ENCODE results near the gene MCM9. TPM values are rescaled to one million over a fixed set of nuclear protein-coding genes. Genes with fewer than 3 reads are reported as not detected.

The MCM9 gene
- total RNA-seq, 3 donors from 2014 or later (not counting 1 experiment from before 2014, with no cell fraction given) = 45.2 to 53.4 (median 52.5) TPM

DNA sequence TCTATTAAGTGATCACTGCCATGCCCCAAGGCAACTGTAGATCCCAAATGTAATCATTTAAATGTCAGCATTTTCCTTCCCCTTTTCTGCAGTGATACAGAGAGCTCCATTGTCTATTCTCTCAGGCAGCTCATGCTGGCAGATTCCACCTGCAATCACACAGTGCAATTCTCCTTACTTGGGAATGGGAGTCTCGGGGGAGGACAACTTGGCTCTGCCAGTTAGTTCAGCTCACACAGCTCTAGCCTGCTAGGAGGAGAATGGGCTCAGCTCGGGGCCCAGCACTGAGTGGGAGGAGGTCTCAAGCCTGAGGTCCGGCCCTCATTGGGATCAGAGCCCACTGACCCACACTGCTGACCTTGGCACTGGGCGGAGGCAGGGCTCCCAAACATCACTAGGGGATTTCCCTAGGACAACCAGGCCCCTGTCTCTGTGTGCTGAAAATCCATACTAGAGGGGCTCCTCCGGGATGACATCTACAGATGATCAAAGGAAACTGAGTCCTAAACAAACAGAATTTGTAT lies 150.3 kb downstream of the MCM9 start:
- Histone ChIP-seq H3K9me3 (ENCODE audit: control insufficient read depth, insufficient read depth, low read length) (no peaks in the 10 kb centered on the region), H3K27ac (ENCODE audit: low read length) (no peak overlapping the region), H3K36me3 (ENCODE audit: control insufficient read depth, insufficient read depth, low read length) (no peaks in the 10 kb centered on the region), H3K4me1 (ENCODE audit: control insufficient read depth, insufficient read depth, low read length) (peaks cover 8% of the 10 kb centered on the region), H3K27me3 (ENCODE audit: control insufficient read depth, insufficient read depth, low read length) (no peaks in the 10 kb centered on the region), H3K4me3 (ENCODE audit: low read length) (no peak overlapping the region)
- Mint-ChIP-seq H3K27ac (no peak overlapping the region), H3K4me1 (peaks cover 7 to 15% of the 10 kb centered on the region in 2 donors), H3K9me3 (no peaks in the 10 kb centered on the region), H3K27me3 (ENCODE audit: low read depth in 2 of 2) (no peaks in the 10 kb centered on the region), H3K36me3 (no peaks in the 10 kb centered on the region), H3K4me3 (no peak overlapping the region)
- DNase-seq = no peak
- intact Hi-C loops (cut with micrococcal nuclease) = no loop called here
- ATAC-seq = no peak
- TF ChIP-seq, protein P1, sequence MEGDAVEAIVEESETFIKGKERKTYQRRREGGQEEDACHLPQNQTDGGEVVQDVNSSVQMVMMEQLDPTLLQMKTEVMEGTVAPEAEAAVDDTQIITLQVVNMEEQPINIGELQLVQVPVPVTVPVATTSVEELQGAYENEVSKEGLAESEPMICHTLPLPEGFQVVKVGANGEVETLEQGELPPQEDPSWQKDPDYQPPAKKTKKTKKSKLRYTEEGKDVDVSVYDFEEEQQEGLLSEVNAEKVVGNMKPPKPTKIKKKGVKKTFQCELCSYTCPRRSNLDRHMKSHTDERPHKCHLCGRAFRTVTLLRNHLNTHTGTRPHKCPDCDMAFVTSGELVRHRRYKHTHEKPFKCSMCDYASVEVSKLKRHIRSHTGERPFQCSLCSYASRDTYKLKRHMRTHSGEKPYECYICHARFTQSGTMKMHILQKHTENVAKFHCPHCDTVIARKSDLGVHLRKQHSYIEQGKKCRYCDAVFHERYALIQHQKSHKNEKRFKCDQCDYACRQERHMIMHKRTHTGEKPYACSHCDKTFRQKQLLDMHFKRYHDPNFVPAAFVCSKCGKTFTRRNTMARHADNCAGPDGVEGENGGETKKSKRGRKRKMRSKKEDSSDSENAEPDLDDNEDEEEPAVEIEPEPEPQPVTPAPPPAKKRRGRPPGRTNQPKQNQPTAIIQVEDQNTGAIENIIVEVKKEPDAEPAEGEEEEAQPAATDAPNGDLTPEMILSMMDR (IDR thresholded peaks at IDR 0.05) = no peak
- WGBS (ENCODE audit: insufficient coverage) = 93% methylated on average over 5 of the region's 5 CpGs

DNA sequence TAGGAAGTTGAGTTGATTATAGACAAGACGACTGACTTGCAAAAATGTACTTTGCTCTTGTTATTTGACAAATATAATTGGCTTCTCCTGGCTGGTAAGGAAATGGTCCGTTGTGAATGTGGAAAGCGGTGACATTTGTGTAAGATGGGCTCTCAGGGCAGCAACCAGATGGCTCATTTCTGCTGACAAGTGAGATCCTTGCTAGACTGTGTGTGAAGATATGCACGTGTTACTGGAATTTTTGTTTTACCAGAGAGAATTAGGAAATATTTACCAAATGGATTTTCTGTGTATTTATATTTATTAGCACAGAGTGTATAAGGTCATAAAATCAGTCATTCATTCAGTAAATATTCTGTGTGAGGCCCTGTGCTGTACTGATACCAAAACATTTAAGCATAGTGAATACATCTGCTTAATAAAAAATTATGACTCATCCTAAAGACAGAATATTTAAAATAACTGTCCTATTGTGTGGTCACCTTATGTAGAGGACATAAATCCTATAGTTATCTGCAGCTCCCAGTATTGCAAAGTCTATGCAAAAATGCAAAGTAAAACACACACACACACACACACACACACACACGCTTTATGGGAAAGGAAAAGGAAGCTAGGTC lies 150.9 kb downstream of the MCM9 start:
- no peak for DNase-seq
- H3K27me3 Mint-ChIP-seq (ENCODE audit: low read depth in 2 of 2) = no peaks in the 10 kb centered on the region
- intact Hi-C loops (cut with micrococcal nuclease) = no loop called here

DNA sequence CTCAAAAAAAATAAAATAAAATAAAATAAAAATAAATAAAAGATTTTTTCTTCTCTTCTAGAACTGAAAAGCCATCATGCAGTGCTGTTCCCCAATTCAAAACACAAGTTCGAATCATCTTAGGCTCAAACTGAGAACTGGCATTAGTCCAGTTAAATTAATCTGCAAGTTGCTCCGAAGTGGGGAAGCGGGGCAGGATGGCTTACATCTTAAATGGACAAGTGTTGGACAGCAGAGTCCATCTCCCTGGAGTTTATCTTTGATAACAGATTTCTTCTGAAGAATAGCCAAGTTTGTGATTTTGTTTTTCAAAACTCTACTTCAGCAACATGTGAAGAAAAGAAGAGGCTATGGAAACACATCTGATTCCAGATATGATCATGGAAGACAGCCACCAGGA lies 152.3 kb downstream of the MCM9 start:
- DNase-seq = no peak
- WGBS (ENCODE audit: insufficient coverage) = 98% methylated on average over 3 of the region's 3 CpGs
- Mint-ChIP-seq H3K4me1 (peaks cover under 1 to 4% of the 10 kb centered on the region in 2 donors), H3K27ac (no peak overlapping the region), H3K9me3 (no peaks in the 10 kb centered on the region), H3K4me3 (no peak overlapping the region), H3K36me3 (no peaks in the 10 kb centered on the region), H3K27me3 (ENCODE audit: low read depth in 2 of 2) (no peaks in the 10 kb centered on the region)
- Histone ChIP-seq H3K27me3 (ENCODE audit: control insufficient read depth, insufficient read depth, low read length) (no peaks in the 10 kb centered on the region), H3K4me3 (ENCODE audit: low read length) (no peak overlapping the region), H3K27ac (ENCODE audit: low read length) (no peak overlapping the region), H3K9me3 (ENCODE audit: control insufficient read depth, insufficient read depth, low read length) (no peaks in the 10 kb centered on the region), H3K4me1 (ENCODE audit: control insufficient read depth, insufficient read depth, low read length) (peaks cover 4% of the 10 kb centered on the region), H3K36me3 (ENCODE audit: control insufficient read depth, insufficient read depth, low read length) (no peaks in the 10 kb centered on the region)
- intact Hi-C loops (cut with micrococcal nuclease) = no loop called here
- no peak for ATAC-seq
- TF ChIP-seq, protein P1 (IDR thresholded peaks at IDR 0.05) = no peak

More for the DNA sequence above, 150.9 kb downstream of the MCM9 start:
- H3K27ac Mint-ChIP-seq = no peak overlapping the region
- Histone ChIP-seq H3K9me3 (ENCODE audit: control insufficient read depth, insufficient read depth, low read length) (no peaks in the 10 kb centered on the region), H3K27me3 (ENCODE audit: control insufficient read depth, insufficient read depth, low read length) (no peaks in the 10 kb centered on the region), H3K36me3 (ENCODE audit: control insufficient read depth, insufficient read depth, low read length) (no peaks in the 10 kb centered on the region), H3K27ac (ENCODE audit: low read length) (no peak overlapping the region), H3K4me3 (ENCODE audit: low read length) (no peak overlapping the region), H3K4me1 (ENCODE audit: control insufficient read depth, insufficient read depth, low read length) (peaks cover 8% of the 10 kb centered on the region)
- WGBS (ENCODE audit: insufficient coverage) = 87% methylated on average over 4 of the region's 5 CpGs
- ATAC-seq = no peak
- H3K4me3 Mint-ChIP-seq = no peak overlapping the region
- H3K36me3 Mint-ChIP-seq = no peaks in the 10 kb centered on the region
- H3K9me3 Mint-ChIP-seq = no peaks in the 10 kb centered on the region
- H3K4me1 Mint-ChIP-seq = peaks cover 7 to 13% of the 10 kb centered on the region in 2 donors
- TF ChIP-seq, protein P1 (IDR thresholded peaks at IDR 0.05) = no peak

DNA sequence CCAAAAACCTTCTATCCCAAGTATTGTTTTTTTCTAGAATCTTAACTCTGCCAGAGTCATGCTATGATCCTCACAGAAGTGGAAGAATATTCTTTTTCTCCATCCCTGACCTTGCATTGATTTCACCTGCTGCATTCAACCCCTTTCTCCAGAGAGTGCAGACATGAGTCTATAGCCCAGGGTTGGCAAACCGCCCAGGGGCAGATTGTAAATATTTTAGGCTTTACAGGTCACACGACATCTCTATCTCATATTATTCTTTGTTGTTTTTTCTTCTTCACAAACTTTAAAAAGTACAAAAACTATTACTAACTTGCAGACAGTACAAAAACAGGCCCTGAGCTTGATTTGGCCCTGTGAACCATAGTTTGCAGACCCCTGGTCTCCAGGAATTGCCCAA lies 153.1 kb downstream of the MCM9 start:
- H3K36me3 ChIP-seq (ENCODE audit: control insufficient read depth, insufficient read depth, low read length) = no peaks in the 10 kb centered on the region
- ATAC-seq (no peak), DNase-seq (no peak)
- H3K27me3 Mint-ChIP-seq (ENCODE audit: low read depth in 2 of 2) = no peaks in the 10 kb centered on the region
- no peaks in the 10 kb centered on the region for H3K27me3 ChIP-seq (ENCODE audit: control insufficient read depth, insufficient read depth, low read length)
- TF ChIP-seq, protein P1 (IDR thresholded peaks at IDR 0.05) = no peak
- WGBS (ENCODE audit: insufficient coverage) = 96% methylated on average over 2 of the region's 2 CpGs
- peaks cover 0 to under 1% of the 10 kb centered on the region in 2 donors for H3K4me1 Mint-ChIP-seq
- no peaks in the 10 kb centered on the region for H3K9me3 ChIP-seq (ENCODE audit: control insufficient read depth, insufficient read depth, low read length)
- no peak overlapping the region for H3K27ac Mint-ChIP-seq
- no peaks in the 10 kb centered on the region for H3K4me1 ChIP-seq (ENCODE audit: control insufficient read depth, insufficient read depth, low read length)
- H3K4me3 ChIP-seq (ENCODE audit: low read length) = no peak overlapping the region
- H3K27ac ChIP-seq (ENCODE audit: low read length) = no peak overlapping the region
- H3K4me3 Mint-ChIP-seq = no peak overlapping the region
- no peaks in the 10 kb centered on the region for H3K9me3 Mint-ChIP-seq
- intact Hi-C loops (cut with micrococcal nuclease) = no loop called here
- no peaks in the 10 kb centered on the region for H3K36me3 Mint-ChIP-seq

All from natural killer cell (primary cell).